Measurements from ENCODE around the gene NGF.

GRCh38 chr1:115336741-115337140 is 1.3 kb downstream of the NGF start:
- TF ChIP-seq, protein P1, sequence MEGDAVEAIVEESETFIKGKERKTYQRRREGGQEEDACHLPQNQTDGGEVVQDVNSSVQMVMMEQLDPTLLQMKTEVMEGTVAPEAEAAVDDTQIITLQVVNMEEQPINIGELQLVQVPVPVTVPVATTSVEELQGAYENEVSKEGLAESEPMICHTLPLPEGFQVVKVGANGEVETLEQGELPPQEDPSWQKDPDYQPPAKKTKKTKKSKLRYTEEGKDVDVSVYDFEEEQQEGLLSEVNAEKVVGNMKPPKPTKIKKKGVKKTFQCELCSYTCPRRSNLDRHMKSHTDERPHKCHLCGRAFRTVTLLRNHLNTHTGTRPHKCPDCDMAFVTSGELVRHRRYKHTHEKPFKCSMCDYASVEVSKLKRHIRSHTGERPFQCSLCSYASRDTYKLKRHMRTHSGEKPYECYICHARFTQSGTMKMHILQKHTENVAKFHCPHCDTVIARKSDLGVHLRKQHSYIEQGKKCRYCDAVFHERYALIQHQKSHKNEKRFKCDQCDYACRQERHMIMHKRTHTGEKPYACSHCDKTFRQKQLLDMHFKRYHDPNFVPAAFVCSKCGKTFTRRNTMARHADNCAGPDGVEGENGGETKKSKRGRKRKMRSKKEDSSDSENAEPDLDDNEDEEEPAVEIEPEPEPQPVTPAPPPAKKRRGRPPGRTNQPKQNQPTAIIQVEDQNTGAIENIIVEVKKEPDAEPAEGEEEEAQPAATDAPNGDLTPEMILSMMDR (IDR thresholded peaks at IDR 0.05 in 4 of 5, conservative IDR thresholded peaks at IDR 0.05 in 1 of 5), result no peak
- no peak for TF ChIP-seq POLR2A (IDR thresholded peaks at IDR 0.05)

Measured in gastrocnemius medialis (tissue), 4 donors.